Activated naive CD8-positive, alpha-beta T cell treated with anti-CD3 and anti-CD28 coated beads for 36 hours (primary cell): ENCODE results near the gene FAM168A. TPM values are rescaled to one million over a fixed set of nuclear protein-coding genes. Genes with fewer than 3 reads are reported as not detected.

Experiments used
- DNase-seq: peaks from one replicate; pipeline ENCODE4 v3.0.0; 2021
- H3K27ac Mint-ChIP-seq: one replicate; pipeline ENCODE4 v1.8.0; 2022; ENCODE audit warnings: mild to moderate bottlenecking, moderate library complexity, mixed read lengths
- H3K27me3 Mint-ChIP-seq: one replicate; pipeline ENCODE4 v1.8.0; 2022; ENCODE audit warnings: mild to moderate bottlenecking, mixed read lengths
- H3K36me3 Mint-ChIP-seq: one replicate; pipeline ENCODE4 v1.8.0; 2021; ENCODE audit warnings: mild to moderate bottlenecking, mixed read lengths
- H3K4me1 Mint-ChIP-seq: one replicate; pipeline ENCODE4 v1.8.0; 2021; ENCODE audit warnings: mixed read lengths
- H3K4me3 Mint-ChIP-seq: one replicate; pipeline ENCODE4 v1.8.0; 2022; ENCODE audit warnings: mild to moderate bottlenecking, moderate library complexity, mixed read lengths
- H3K9me3 Mint-ChIP-seq: one replicate; pipeline ENCODE4 v1.8.0; 2022; ENCODE audit warnings: mixed read lengths
- total RNA-seq, 2 experiments: library from RNA; stranded (reverse); gene quantifications; one replicate each; pipeline ENCODE4 v1.2.3, GENCODE V29; 2021

The FAM168A gene
- total RNA-seq, 2 experiments from 2014 or later, result 11.3 to 11.7 TPM

DNA sequence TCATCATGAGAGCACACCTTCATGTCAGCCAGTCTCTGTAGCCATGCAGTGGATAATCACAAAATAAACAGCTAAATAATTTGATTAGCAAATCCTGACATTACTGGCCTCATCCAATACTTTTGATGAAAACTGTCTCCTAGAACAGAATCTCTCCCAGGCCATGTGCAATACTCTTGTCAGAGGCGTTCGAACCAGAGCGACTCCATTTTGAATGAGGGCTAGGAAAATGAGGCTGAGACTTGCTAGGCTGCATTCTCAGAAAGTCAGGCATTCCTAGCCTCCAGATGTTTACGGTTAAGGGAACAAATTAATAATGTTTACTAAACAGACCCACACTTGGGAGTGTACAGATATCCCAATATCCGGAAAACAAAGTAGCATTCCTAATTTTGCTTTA is 69.9 kb downstream of the FAM168A start:
- Mint-ChIP-seq H3K36me3 (peaks cover 13% of the 10 kb centered on the region), H3K27me3 (no peaks in the 10 kb centered on the region), H3K9me3 (peaks cover 5% of the 10 kb centered on the region), H3K27ac (no peak overlapping the region), H3K4me3 (no peak overlapping the region), H3K4me1 (peaks cover 35% of the 10 kb centered on the region)
- DNase-seq, result no peak

- no peak overlapping the region for H3K4me3 Mint-ChIP-seq
- H3K9me3 Mint-ChIP-seq, result peaks cover 5% of the 10 kb centered on the region
- peaks cover 36% of the 10 kb centered on the region for H3K4me1 Mint-ChIP-seq
- H3K27me3 Mint-ChIP-seq, result no peaks in the 10 kb centered on the region
- no peak overlapping the region for H3K27ac Mint-ChIP-seq
- H3K36me3 Mint-ChIP-seq, result peaks cover 15% of the 10 kb centered on the region
- DNase-seq, result no peak
These were observed 72.3 kb downstream of the FAM168A start for GRCh38 chr11:73525611-73526010.

GRCh38 chr11:73524774-73525173 is 73.1 kb downstream of the FAM168A start:
- H3K27me3 Mint-ChIP-seq, result no peaks in the 10 kb centered on the region
- H3K4me1 Mint-ChIP-seq, result peaks cover 39% of the 10 kb centered on the region

GRCh38 chr11:73521621-73522020 is 76.3 kb downstream of the FAM168A start:
- H3K27me3 Mint-ChIP-seq, result no peaks in the 10 kb centered on the region
- DNase-seq, result peak; percentile 6
- peaks cover 15% of the 10 kb centered on the region for H3K36me3 Mint-ChIP-seq
- H3K4me3 Mint-ChIP-seq, result no peak overlapping the region
- peaks cover 21% of the 10 kb centered on the region for H3K4me1 Mint-ChIP-seq
- H3K9me3 Mint-ChIP-seq, result peaks cover 5% of the 10 kb centered on the region
- H3K27ac Mint-ChIP-seq, result peak overlapping the region; percentile 35

More at GRCh38 chr11:73524774-73525173, 73.1 kb downstream of the FAM168A start:
- H3K36me3 Mint-ChIP-seq, result peaks cover 15% of the 10 kb centered on the region
- no peak overlapping the region for H3K27ac Mint-ChIP-seq
- no peak for DNase-seq
- no peak overlapping the region for H3K4me3 Mint-ChIP-seq
- peaks cover 5% of the 10 kb centered on the region for H3K9me3 Mint-ChIP-seq

- Mint-ChIP-seq H3K4me1 (peaks cover 19% of the 10 kb centered on the region), H3K9me3 (peaks cover 5% of the 10 kb centered on the region), H3K36me3 (peaks cover 15% of the 10 kb centered on the region), H3K4me3 (peak overlapping the region; percentile 10), H3K27ac (peak overlapping the region; percentile 35), H3K27me3 (no peaks in the 10 kb centered on the region)
- DNase-seq, result no peak
These were observed 77.4 kb downstream of the FAM168A start for GRCh38 chr11:73520353-73521061.

DNA sequence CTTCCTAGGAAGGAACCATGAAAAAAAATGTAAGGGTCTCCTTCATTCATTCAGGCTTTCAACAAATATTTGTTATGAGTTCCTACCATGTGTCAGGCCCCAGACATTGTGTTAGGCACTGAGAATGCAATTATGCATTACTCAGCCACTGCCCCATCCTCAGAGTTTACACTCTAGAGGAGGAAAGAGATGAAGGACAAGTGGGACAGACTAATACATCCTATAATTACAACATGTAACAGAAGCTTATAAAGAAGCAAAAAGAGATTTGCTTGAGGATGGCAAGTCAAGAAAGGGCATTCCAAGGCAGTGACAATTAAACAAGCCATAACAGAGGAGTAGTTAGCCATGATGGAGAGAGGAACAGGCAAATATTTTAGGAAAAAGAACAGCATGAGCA is 78.6 kb downstream of the FAM168A start:
- Mint-ChIP-seq H3K4me3 (no peak overlapping the region), H3K27ac (no peak overlapping the region), H3K9me3 (peaks cover 5% of the 10 kb centered on the region), H3K36me3 (peaks cover 12% of the 10 kb centered on the region), H3K27me3 (no peaks in the 10 kb centered on the region), H3K4me1 (peaks cover 19% of the 10 kb centered on the region)
- no peak for DNase-seq

DNA sequence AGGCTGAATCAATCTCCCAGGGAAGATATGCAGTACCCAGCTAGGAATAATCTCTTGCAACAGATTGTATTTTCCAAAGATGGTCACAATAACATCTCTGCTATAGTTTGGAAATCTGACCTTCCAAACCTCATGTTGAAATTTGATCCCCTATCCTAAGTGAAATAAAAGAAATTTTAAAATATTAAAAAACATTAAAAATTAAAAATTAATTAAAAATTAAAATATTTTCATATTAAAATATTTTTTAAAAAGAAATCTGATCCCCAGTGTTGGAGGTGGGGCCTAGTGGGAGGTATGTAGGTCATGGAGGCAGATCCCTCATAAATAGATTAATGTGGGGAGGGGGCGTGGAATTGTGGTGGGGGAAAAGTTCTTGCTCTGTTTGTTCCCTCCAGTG is 79.7 kb downstream of the FAM168A start:
- no peak overlapping the region for H3K27ac Mint-ChIP-seq
- H3K36me3 Mint-ChIP-seq, result peaks cover 5% of the 10 kb centered on the region
- peaks cover 19% of the 10 kb centered on the region for H3K4me1 Mint-ChIP-seq
- H3K4me3 Mint-ChIP-seq, result no peak overlapping the region
- no peaks in the 10 kb centered on the region for H3K27me3 Mint-ChIP-seq
- no peaks in the 10 kb centered on the region for H3K9me3 Mint-ChIP-seq
- DNase-seq, result no peak

GRCh38 chr11:73516080-73516479 is 81.8 kb downstream of the FAM168A start:
- Mint-ChIP-seq H3K27me3 (no peaks in the 10 kb centered on the region), H3K4me3 (no peak overlapping the region), H3K4me1 (peaks cover 9% of the 10 kb centered on the region), H3K27ac (no peak overlapping the region), H3K9me3 (no peaks in the 10 kb centered on the region), H3K36me3 (peaks cover 2% of the 10 kb centered on the region)
- DNase-seq, result no peak

DNA sequence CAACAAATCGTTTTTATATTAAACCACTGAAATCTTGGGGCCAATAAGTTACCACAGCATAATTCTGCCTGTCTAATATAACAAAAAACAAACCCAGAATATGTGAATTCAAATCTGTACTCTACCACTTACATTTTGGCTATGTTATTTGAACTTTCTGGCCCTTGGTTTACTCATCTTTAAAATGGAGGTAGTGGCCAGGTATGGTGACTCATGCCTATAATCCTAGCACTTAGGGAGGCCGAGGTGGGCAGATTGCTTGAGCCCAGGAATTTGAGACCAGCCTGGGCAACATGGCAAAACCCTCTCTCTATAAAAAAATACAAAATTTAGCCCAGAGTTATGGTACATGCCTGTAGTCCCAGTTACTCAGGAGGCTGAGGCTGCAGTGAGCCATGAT is 84.2 kb downstream of the FAM168A start:
- no peak for DNase-seq
- Mint-ChIP-seq H3K4me3 (no peak overlapping the region), H3K4me1 (no peaks in the 10 kb centered on the region), H3K36me3 (peaks cover 6% of the 10 kb centered on the region), H3K27me3 (no peaks in the 10 kb centered on the region), H3K9me3 (peaks cover 3% of the 10 kb centered on the region), H3K27ac (no peak overlapping the region)

DNA sequence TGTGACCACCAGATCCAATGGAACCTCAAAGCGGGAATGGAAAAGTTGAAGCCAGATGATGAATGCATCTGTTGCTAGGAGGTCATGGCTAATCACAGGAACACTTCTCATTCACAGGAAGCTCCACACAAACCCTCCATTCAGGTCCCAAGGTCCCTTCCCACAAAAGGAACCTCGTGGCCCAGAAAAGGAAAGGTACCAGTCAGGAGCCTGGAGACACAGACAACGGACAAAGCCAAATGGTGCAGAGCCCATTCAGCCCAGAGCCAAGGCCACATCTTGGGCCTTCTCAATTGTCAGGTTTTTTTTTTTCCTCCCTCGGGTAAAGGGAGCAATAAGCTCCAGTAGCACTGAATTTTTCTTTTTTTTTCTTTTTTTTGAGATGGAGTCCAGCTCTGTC is 87.0 kb downstream of the FAM168A start:
- Mint-ChIP-seq H3K27ac (no peak overlapping the region), H3K36me3 (peaks cover 8% of the 10 kb centered on the region), H3K4me3 (no peak overlapping the region), H3K4me1 (peaks cover 1% of the 10 kb centered on the region), H3K9me3 (peaks cover 4% of the 10 kb centered on the region), H3K27me3 (no peaks in the 10 kb centered on the region)
- no peak for DNase-seq

DNA sequence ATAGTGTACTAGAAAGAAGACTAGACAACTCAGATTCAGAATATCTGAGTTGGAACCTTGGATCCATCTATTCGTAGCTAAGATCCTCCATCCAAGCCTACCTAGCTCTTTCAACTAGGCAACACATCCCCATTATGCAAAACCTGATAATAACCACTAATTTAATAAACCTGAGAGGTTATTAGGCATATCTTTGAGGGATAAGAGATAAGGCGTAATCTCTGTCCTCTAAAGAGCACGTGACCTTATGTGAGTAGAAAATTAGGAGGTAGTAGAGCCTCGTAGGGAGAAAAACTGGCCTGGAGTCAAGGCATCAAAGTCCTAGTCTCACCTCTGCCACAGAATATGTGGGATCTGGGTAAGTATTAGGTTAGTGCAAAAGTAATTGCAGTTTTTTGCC is 87.8 kb downstream of the FAM168A start:
- no peak for DNase-seq
- Mint-ChIP-seq H3K9me3 (peaks cover 4% of the 10 kb centered on the region), H3K27ac (no peak overlapping the region)

GRCh38 chr11:73509188-73509587 is 88.7 kb downstream of the FAM168A start:
- no peak for DNase-seq
- Mint-ChIP-seq H3K36me3 (peaks cover 12% of the 10 kb centered on the region), H3K27me3 (no peaks in the 10 kb centered on the region), H3K9me3 (peaks cover 8% of the 10 kb centered on the region), H3K4me1 (peaks cover 6% of the 10 kb centered on the region), H3K4me3 (no peak overlapping the region), H3K27ac (no peak overlapping the region)

More for the DNA sequence above, 87.8 kb downstream of the FAM168A start:
- no peaks in the 10 kb centered on the region for H3K27me3 Mint-ChIP-seq
- H3K4me3 Mint-ChIP-seq, result no peak overlapping the region
- H3K4me1 Mint-ChIP-seq, result peaks cover 3% of the 10 kb centered on the region
- peaks cover 8% of the 10 kb centered on the region for H3K36me3 Mint-ChIP-seq

DNA sequence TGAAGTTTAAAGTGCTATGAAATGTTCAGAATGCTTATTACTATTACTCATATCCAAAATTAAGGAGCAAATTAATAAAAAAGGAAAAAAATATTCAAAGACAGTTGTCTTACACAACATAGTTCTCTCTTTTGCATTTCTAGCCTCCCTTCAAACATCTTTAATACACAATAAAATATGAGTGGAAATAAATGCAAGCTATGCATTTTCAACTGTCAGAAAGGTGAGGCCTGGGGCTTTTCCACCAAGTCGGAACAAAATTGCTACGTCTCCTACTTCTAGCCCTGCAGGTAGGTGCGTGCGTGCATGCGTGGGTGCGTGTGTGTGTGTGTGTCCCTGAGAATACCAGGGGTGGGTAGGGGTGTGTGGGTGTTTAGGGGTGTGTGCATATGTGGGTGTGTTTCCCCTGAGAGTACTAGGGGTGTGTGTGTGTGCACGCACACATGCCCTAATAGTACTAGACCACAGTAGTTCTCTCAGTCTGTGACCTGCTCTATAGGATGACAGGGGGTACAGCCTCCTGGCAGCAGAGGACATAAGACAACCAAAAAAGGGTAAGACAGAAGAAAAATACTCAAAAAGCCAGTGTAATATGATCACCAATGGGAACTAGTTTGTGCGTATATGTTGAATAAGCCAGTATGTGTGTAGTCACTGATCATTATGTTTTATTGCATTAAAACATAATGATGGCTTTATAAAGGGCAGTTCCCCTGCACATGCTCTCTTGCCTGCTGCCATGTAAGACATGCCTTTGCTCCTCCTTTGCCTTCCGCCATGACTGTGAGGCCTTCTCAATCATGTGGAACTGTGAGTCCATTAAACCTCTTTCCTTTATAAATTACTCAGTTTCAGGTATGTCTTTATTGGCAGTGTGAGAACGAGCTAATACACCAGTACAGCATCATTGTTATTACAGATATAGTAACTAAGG is 89.4 kb downstream of the FAM168A start:
- H3K9me3 Mint-ChIP-seq, result peaks cover 14% of the 10 kb centered on the region
- DNase-seq, result no peak
- no peak overlapping the region for H3K27ac Mint-ChIP-seq
- H3K27me3 Mint-ChIP-seq, result no peaks in the 10 kb centered on the region
- no peak overlapping the region for H3K4me3 Mint-ChIP-seq
- peaks cover 18% of the 10 kb centered on the region for H3K36me3 Mint-ChIP-seq
- H3K4me1 Mint-ChIP-seq, result peaks cover 10% of the 10 kb centered on the region

- peaks cover 21% of the 10 kb centered on the region for H3K9me3 Mint-ChIP-seq
- no peak for DNase-seq
- peaks cover 23% of the 10 kb centered on the region for H3K36me3 Mint-ChIP-seq
- no peaks in the 10 kb centered on the region for H3K27me3 Mint-ChIP-seq
- no peak overlapping the region for H3K4me3 Mint-ChIP-seq
- peaks cover 12% of the 10 kb centered on the region for H3K4me1 Mint-ChIP-seq
- no peak overlapping the region for H3K27ac Mint-ChIP-seq
These were observed 90.8 kb downstream of the FAM168A start for GRCh38 chr11:73507086-73507485.

GRCh38 chr11:73506038-73506437 is 91.9 kb downstream of the FAM168A start:
- Mint-ChIP-seq H3K9me3 (peaks cover 25% of the 10 kb centered on the region), H3K27ac (no peak overlapping the region), H3K27me3 (no peaks in the 10 kb centered on the region), H3K4me3 (no peak overlapping the region), H3K4me1 (peaks cover 17% of the 10 kb centered on the region), H3K36me3 (peaks cover 27% of the 10 kb centered on the region)
- no peak for DNase-seq
